Measurements from ENCODE around the gene PLET1.
"Not testable (repeated sequence)": the region's sequence is repeated elsewhere in the genome, so short reads cannot be mapped to it uniquely, and the experiment has no call there.

Gene PLET1

GRCh38 chr11:112210890-112211289 is 49.8 kb downstream of the PLET1 start:
- DNase-seq: no peak

GRCh38 chr11:112206071-112206470 is 54.6 kb downstream of the PLET1 start:
- no peak for DNase-seq

GRCh38 chr11:112200252-112200651 is 60.4 kb downstream of the PLET1 start:
- no peak for DNase-seq

GRCh38 chr11:112199101-112199500 is 61.6 kb downstream of the PLET1 start:
- DNase-seq: not testable (repeated sequence)
